Renal cortex interstitium (tissue), 11 donors: Measurements from ENCODE around the gene RAF1. TPM values are rescaled to one million over a fixed set of nuclear protein-coding genes. Genes with fewer than 3 reads are reported as not detected.
A peak's percentile ranks its signal among the peaks of the same experiment; 100 is the strongest.
"Not testable (repeated sequence)": the region's sequence is repeated elsewhere in the genome, so short reads cannot be mapped to it uniquely, and the experiment has no call there.

Experiments
- DNase-seq, 11 donors: peaks; one replicate each; pipeline ENCODE4 v3.0.0-alpha.2; 2013; ENCODE audit warnings: low read depth in 9 of 11, low spot score in 4 of 11; ENCODE audit errors: extremely low read depth in 1 of 11
- polyA plus RNA-seq, 3 donors: library from polyadenylated mRNA; unstranded; fragments of 120-200 nt; gene quantifications; one replicate each; pipeline ENCODE4 v1.2.1, GENCODE V29; 2013; ENCODE audit not compliant: insufficient read length in 3 of 3

Gene RAF1
- polyA plus RNA-seq, 3 donors: 108 to 137 (median 117) TPM

GRCh38 chr3:12549971-12550760, 113.8 kb downstream of the RAF1 start:
- DNase-seq: no peak

- DNase-seq: peak in 5 of 11 donors; percentile 31 to 75 (median 66)
Observed at GRCh38 chr3:12545473-12545791, 118.5 kb downstream of the RAF1 start, which contains the start of gene MKRN2OS. Gene MKRN2OS (minus strand): TSS chr3:12545499. CDS start chr3:12545464, 35 bp downstream.

- DNase-seq: no peak
Observed at GRCh38 chr3:12544652-12545472, 119.1 kb downstream of the RAF1 start.

- not testable (repeated sequence) for DNase-seq
Observed at GRCh38 chr3:12543497-12543896, 120.4 kb downstream of the RAF1 start.

- no peak for DNase-seq
Observed at GRCh38 chr3:12541625-12542024, 122.3 kb downstream of the RAF1 start.

- DNase-seq: no peak
Observed at GRCh38 chr3:12536423-12536822, 127.5 kb downstream of the RAF1 start.

Other genes with a start within 250 kb of the RAF1 start
- gene TSEN2, start 179.6 kb downstream of the RAF1 start, polyA plus RNA-seq: 10 to 100 TPM; 23.3 to 31.5 (median 24.0) TPM
- gene MKRN2OS, start 118.6 kb downstream of the RAF1 start, polyA plus RNA-seq: 1 to 10 TPM; 1.1 to 2.8 (median 1.4) TPM
- gene MKRN2, start 107.0 kb downstream of the RAF1 start, polyA plus RNA-seq: 10 to 100 TPM; 42.8 to 50.5 (median 44.6) TPM
- 1 to 10 TPM; 1.3 to 1.8 (median 1.8) TPM for gene TMEM40, start 95.1 kb upstream of the RAF1 start, polyA plus RNA-seq
- gene CAND2, start 132.6 kb upstream of the RAF1 start, polyA plus RNA-seq: 10 to 100 TPM in 1 of 3 donors, 1 to 10 TPM in 2; 7.3 to 10.4 (median 9.3) TPM
- 1,000 to 10,000 TPM; 1,974 to 2,375 (median 2,193) TPM for gene RPL32, start 177.4 kb upstream of the RAF1 start, polyA plus RNA-seq